ENCODE data around the gene NDRG4.

The NDRG4 gene

DNA sequence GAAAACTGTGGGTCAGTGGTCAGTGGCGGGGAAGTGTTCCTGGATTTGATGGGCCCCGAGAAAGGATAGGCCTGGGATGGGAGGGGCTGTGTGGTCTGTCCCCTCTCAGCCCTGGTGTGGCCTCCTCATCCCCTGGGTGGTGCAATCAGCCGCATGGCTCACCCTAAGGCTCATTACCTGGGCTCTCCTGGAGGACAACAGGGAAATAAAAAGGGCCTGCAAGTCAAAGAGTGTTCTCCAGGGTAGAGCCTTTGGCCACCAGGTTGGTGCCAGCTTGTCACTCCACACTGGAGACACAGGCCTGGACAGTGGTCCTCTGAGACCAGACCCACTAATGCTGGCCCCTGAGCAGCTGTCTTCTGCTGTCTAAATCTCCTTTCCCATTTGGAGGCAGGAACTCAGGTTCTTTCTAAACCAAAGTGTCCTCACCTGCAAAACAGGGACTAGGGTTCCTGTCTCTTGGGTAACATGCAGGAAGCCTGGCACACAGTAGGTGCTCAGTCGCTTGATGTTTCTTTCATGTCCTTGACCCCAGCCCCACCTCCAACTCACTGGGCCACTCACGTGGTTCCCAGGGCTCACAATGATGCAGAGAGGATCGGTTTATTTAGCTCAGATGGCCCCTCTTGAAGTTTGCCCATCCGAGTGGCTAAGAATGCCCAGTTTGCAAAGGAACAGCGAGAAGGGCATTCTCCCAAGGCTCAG, 2.4 kb downstream of the NDRG4 start:
- no peak for DNase-seq (ENCODE audit: low spot score)
- TF ChIP-seq, protein P1, sequence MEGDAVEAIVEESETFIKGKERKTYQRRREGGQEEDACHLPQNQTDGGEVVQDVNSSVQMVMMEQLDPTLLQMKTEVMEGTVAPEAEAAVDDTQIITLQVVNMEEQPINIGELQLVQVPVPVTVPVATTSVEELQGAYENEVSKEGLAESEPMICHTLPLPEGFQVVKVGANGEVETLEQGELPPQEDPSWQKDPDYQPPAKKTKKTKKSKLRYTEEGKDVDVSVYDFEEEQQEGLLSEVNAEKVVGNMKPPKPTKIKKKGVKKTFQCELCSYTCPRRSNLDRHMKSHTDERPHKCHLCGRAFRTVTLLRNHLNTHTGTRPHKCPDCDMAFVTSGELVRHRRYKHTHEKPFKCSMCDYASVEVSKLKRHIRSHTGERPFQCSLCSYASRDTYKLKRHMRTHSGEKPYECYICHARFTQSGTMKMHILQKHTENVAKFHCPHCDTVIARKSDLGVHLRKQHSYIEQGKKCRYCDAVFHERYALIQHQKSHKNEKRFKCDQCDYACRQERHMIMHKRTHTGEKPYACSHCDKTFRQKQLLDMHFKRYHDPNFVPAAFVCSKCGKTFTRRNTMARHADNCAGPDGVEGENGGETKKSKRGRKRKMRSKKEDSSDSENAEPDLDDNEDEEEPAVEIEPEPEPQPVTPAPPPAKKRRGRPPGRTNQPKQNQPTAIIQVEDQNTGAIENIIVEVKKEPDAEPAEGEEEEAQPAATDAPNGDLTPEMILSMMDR (conservative IDR thresholded peaks at IDR 0.05; ENCODE audit: low read depth), result no peak
- H3K27ac ChIP-seq, result no peak overlapping the region
- ChIA-PET POLR2A (ENCODE audit: low non-redundant PET) (no interaction called here), CTCF (interaction anchor here (1.0 kb wide), 1 partner anchor 15 kb away, joined by 3 read pairs; no protein-coding TSS in a partner anchor)

DNA sequence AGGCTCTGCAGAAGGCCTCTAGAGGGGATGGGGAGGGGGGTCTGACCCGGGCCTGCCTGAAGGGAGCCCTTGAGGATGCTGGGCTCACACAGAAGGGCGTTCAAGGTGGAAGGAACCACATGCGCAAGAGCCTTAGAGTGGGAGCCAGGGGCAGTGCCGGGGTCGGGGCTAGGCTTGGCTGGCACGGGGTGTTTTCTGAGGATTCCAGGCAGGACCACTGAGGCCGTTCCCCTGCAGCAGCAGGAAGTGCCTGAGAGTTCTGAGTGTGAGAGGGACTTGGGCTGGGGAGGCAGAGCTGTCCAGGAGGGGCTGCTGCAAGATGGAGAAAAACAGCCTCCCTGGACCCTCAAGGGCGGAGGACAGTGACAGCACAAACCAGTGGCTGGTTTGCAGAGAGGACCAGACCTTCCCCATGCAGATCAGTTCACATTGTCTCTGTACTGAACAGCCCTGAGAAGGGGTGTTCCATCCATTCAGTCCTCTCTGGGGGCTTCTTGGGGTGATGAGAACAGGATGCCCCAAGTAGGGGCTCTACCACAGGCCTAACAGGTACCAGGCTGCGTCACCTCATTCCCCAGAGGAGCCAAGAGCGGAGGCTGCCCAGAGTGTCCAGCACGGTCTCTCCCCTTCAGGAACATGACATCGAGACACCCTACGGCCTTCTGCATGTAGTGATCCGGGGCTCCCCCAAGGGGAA, 3.4 kb downstream of the NDRG4 start:
- TF ChIP-seq, protein P1 (conservative IDR thresholded peaks at IDR 0.05; ENCODE audit: low read depth), result no peak
- ChIA-PET POLR2A (ENCODE audit: low non-redundant PET) (no interaction called here), CTCF (no interaction called here)
- no peak for DNase-seq (ENCODE audit: low spot score)
- H3K27ac ChIP-seq, result no peak overlapping the region

DNA sequence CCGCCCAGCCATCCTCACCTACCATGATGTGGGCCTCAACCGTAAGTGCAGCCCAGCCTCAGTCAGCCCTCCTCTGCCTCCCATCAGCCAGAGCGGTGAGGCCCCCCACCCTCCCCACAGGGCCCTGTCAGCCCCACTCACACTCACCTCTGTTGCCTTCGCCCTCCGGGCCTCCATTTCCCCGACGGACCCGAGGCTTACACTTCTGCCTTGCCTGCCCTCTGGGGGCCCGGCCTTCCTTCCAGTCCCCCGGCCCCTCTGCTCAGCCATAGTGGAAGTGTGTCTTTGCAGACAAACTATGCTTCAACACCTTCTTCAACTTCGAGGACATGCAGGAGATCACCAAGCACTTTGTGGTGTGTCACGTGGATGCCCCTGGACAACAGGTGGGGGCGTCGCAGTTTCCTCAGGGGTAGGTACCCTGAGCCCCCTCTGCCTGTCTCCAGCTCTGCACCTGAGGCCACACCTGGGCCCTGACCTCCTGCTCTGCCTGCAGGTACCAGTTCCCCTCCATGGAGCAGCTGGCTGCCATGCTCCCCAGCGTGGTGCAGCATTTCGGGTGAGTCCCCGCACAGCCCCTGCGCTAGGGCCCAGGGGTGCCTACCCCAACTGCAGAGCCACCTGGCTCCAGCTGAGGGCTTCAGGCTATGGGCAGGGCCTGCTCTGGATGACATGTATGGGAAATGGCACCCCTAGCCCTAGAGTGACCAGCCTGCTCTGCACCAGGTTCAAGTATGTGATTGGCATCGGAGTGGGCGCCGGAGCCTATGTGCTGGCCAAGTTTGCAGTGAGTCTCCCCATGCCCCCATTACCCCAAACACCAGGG, 4.1 kb downstream of the NDRG4 start:
- TF ChIP-seq, protein P1 (conservative IDR thresholded peaks at IDR 0.05; ENCODE audit: low read depth), result no peak
- no peak overlapping the region for H3K27ac ChIP-seq
- DNase-seq (ENCODE audit: low spot score), result no peak
- ChIA-PET CTCF (no interaction called here), POLR2A (ENCODE audit: low non-redundant PET) (no interaction called here)

DNA sequence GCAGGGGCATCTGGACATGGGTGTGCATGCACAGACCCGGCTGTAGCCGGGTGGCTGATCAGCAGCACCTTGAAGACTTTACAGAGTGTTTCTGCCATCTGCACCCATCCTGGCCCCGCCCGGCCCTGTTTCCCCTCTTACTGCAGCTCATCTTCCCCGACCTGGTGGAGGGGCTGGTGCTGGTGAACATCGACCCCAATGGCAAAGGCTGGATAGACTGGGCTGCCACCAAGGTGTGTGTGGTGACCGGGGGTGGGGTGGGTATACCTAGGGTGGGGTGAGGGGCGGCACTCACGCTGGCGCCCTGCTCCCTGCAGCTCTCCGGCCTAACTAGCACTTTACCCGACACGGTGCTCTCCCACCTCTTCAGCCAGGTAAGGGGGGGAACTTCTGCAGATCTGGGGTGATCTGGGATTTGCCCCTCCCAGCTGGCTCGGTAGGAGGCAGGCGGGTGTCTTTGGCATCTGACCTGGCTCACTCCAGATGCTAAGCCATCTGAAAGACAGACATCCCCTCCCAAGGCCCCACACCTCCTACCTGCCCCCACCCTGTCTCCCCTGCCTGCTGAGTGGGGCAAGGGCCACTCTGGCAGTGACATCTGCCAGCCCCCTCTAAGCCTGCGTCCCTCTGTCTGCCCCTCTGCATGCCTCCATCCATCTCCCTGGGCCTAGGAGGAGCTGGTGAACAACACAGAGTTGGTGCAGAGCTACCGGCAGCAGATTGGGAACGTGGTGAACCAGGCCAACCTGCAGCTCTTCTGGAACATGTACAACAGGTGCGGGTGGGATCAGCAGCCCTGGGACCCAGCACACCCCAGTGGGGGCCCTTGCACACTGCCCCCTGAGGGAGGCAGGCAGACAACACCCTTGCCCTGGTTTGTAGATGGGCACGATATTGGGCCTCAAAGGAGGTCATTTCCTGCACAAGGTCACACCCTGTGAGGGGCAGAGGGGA, 6.6 kb downstream of the NDRG4 start:
- ChIA-PET CTCF (interaction anchor here (0.6 to 0.9 kb wide), 2 partner anchors 202 to 346 kb away, joined by 3 read pairs; no protein-coding TSS in a partner anchor), POLR2A (ENCODE audit: low non-redundant PET) (no interaction called here)
- TF ChIP-seq, protein P1 (conservative IDR thresholded peaks at IDR 0.05; ENCODE audit: low read depth), result no peak
- H3K27ac ChIP-seq, result no peak overlapping the region
- no peak for DNase-seq (ENCODE audit: low spot score)

DNA sequence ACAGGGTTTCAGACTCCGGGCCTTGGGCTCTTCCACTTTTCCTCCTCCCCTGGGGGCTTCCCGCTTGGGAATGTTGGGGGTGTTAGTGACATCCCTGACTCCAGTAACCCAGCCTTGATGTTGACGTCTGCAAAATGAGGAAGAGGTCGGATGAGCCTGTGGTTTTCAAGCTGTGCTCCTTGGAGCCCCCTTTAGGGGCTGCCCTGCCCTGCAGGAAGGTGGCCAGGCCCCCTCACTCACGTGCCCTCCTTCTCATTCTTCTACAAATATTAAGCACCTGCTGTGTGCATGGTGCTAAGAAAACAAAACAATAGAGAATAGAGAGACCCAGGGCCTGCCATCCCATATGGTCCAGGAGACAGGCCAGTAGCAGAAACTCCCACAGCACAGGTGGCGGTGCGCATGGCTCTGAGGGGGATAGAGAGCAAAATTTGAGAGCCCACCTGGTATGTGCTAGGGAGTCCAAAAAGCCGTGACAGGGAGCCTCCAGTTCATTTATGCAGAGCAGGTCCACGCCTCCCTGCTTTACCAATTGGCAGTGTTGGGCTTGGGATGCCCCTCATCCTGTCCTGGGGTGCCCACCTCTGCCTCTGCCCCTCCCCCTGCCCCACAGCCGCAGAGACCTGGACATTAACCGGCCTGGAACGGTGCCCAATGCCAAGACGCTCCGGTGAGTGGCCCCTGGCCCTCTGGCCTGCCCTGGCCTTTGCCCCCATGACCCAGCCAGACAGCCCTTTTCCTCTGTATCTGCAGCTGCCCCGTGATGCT, 7.4 kb downstream of the NDRG4 start:
- DNase-seq (ENCODE audit: low spot score), result no peak
- ChIA-PET POLR2A (ENCODE audit: low non-redundant PET) (no interaction called here), CTCF (interaction anchor here (0.6 kb wide), 1 partner anchor 203 kb away, joined by 3 read pairs; no protein-coding TSS in a partner anchor)
- TF ChIP-seq, protein P1 (conservative IDR thresholded peaks at IDR 0.05; ENCODE audit: low read depth), result no peak
- H3K27ac ChIP-seq, result no peak overlapping the region

All from RWPE1 (cell line).